GM19397 (cell line): ENCODE data around the gene PSMD2.

ENCODE experiments used
- ATAC-seq: cut with Tn5 transposase; IDR thresholded peaks from one replicate; pipeline ENCODE4 v1.9.1; 2021; ENCODE audit warnings: mild to moderate bottlenecking, moderate library complexity; ENCODE audit not compliant: unreplicated experiment

Gene PSMD2

DNA sequence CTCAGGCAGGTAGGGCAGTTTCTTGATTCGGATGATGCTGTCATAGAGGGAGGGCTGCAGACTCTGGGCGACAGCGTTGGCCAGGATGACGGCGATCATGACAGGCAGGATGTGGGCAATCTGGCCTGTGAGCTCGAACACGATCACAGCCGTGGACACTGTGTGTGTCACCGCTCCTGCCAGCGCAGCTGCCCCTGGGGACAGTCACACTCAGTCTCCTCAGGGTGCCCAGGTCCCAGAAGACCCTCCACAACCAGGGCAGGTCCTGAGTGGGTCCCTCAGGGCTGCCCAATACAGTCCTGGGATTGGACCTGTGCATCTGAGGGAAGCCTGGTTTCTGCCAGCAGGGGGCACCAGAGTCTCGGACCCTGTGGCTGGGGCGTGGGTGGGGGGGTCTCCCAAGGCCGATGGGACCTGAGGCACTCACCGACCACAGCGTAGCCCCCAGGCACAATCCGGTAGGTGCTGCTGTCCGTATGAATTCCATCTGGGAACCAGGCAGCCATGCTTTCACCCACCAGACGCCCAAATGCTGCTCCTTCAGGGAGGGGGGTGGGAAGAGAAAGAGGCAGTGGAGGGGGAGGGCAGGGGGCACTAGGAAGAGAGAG, 55.2 kb downstream of the PSMD2 start:
- ATAC-seq: no peak

GRCh38 chr3:184354754-184355153, 55.7 kb downstream of the PSMD2 start:
- no peak for ATAC-seq

GRCh38 chr3:184355261-184356040, 56.4 kb downstream of the PSMD2 start:
- no peak for ATAC-seq

DNA sequence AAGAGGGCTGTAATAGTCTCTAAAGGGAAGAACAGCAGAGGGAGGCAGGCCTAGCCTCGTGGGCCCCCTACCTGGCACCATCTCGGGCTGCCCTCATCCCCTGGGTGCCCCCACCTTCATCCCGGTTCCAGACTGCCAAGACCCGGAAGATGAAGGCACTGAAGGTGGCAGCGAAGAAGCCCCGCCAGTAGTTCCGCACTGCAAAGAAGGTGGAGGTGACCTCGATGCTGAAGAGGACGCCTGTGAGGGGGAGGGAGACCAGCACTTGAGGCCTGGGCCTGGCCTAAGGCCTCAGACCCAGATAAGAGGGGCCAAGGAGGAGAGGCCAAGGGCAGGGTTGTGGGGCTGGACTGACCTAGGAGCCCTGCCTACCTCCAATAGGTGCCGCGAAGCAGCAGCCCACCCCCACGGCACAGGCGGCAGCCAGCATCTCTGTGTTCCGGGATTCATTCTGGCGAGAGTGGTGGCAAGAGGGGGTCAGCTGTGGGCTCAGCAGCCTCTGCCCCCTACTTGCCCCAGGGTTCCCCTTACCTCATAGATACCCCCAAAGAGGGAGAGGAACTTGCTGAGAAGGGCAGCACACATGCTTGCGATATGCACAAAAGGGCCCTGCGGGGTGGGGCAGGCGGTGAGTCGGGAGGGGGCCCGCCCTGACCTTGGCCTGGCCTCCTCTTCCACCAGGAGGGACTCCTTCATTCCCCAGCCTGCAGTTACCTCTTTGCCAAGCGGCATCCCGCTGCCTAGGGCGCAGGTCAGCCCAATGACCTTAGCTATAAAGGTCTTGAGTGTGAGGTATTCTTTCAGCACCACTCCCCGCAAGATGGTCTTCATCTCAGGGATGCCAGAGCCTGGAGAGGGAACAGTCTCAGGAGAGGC, 58.4 kb downstream of the PSMD2 start:
- ATAC-seq: no peak

DNA sequence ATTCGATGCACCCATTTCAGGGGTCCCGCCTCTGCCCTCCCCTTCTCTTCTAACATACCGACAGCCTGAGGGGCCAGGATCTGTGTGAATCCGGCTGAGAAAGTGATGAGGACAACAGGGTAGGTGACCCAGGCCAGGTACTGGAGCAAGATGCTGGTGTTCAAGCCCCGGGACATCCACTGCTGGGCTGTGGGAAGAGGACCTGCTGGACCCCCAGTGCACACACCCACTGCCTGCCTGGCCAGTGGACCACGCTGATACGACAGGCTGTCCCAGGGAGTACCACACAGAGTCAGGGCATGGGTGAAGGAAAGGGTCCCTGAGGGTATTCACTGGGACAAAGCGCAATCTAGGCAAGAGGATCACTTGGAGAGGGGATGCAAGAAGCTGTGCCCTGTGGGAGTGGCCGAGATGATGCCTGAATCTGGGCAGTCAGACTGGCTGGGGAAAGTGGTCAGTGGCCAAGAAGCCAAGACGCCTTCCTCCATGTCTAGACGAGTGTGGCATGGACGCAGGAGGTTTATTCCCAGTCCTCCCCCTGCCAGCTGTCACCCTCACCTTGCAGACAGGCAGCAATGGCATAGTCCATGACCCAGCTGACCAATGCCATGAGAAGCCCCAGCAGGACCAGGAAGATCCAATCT, 59.2 kb downstream of the PSMD2 start:
- ATAC-seq: no peak
